HepG2 (cell line): ENCODE measurements around the gene MIS18A. TPM values are rescaled to one million over a fixed set of nuclear protein-coding genes. Genes with fewer than 3 reads are reported as not detected.

Experiments
- ATAC-seq: fragments of 200-7000 bp; cut with Tn5 transposase; 3 replicates; pipeline ENCODE4 v1.9.1; 2020; ENCODE audit warnings: mild to moderate bottlenecking, moderate library complexity
- BruUV-seq: library from RNA; stranded (reverse); fragments of 400-500 nt; replicated peaks from 2 replicates; lab custom pipeline; 2021; lab: Mats Ljungman, UMichigan
- CTCF ChIA-PET: fragments of 300-600 bp; formaldehyde crosslinking; extraction: SDS; loops from one replicate; lab custom pipeline; 2021; ENCODE audit warnings: low total read pairs, inconsistent platforms, low intra/inter-chr PET ratio; lab: Yijun Ruan, JAX
- POLR2A ChIA-PET: fragments of 350-600 bp; sonication (Branson Sonifier 250); formaldehyde crosslinking; loops from one replicate; lab custom pipeline; 2020; ENCODE audit warnings: antibody characterized with exemption, inconsistent platforms; lab: Yijun Ruan, JAX
- DNase-seq: peaks from one replicate; pipeline ENCODE4 v3.0.0-alpha.2; 2015; ENCODE audit warnings: low spot score
- FAIRE-seq: peaks from 3 replicates; lab custom pipeline; 2011; peaks lifted over from hg19 to GRCh38; lab: Jason Lieb, UNC
- H2AFZ ChIP-seq: one replicate; pipeline ENCODE4 v1.6.1; 2011; ENCODE audit warnings: low read length, inconsistent platforms
- H3K27ac ChIP-seq: fragments of 300-600 bp; 3 replicates; pipeline ENCODE4 v1.8.0; 2011; ENCODE audit warnings: mixed run types, mild to moderate bottlenecking, mixed read lengths, low read length, inconsistent platforms; ENCODE audit not compliant: insufficient read depth; ENCODE audit errors: extremely low read length
- H3K27me3 ChIP-seq, 2 experiments: fragments of 200-600 bp in 1 of 2; 2 replicates in 1 of 2; 3 replicates in 1 of 2; pipeline versions ENCODE4 v1.6.0 to v1.8.0; 2011; ENCODE audit warnings: low read length in 2 of 2, mild to moderate bottlenecking in 2 of 2, moderate library complexity in 2 of 2, inconsistent platforms in 1 of 2; ENCODE audit not compliant: insufficient read depth in 2 of 2, control insufficient read depth in 1 of 2
- H3K36me3 ChIP-seq, 2 experiments: fragments of 200-600 bp in 1 of 2; replicated peaks in 1 of 2; 2 replicates in 1 of 2; 3 replicates in 1 of 2; pipeline versions ENCODE4 v1.5.1 to v1.8.0; 2011; ENCODE audit warnings: low read length in 2 of 2, inconsistent platforms in 1 of 2; ENCODE audit not compliant: insufficient read depth in 2 of 2, control insufficient read depth in 1 of 2
- H3K4me1 ChIP-seq: 2 replicates; pipeline ENCODE4 v1.5.1; 2012; ENCODE audit warnings: low read length, inconsistent platforms; ENCODE audit not compliant: insufficient read depth
- H3K4me2 ChIP-seq: 2 replicates; pipeline ENCODE4 v1.6.0; 2011; ENCODE audit warnings: low read depth, low read length, inconsistent platforms
- H3K4me3 ChIP-seq, 3 experiments: fragments of 200-600 bp in 1 of 3; sonication (generic), shearing (Covaris generic) in 1 of 3; replicated peaks in 1 of 3; 2 replicates each; pipeline ENCODE4 v1.5.1; 2011 to 2016; ENCODE audit warnings: low read length in 3 of 3, inconsistent platforms in 2 of 3, low read depth in 2 of 3, mild to moderate bottlenecking in 2 of 3, control low read depth in 1 of 3, mixed read lengths in 1 of 3; ENCODE audit not compliant: insufficient read depth in 1 of 3
- H3K79me2 ChIP-seq: one replicate; pipeline ENCODE4 v1.6.1; 2011; ENCODE audit warnings: low read length, inconsistent platforms; ENCODE audit not compliant: insufficient read depth
- H3K9ac ChIP-seq: 2 replicates; pipeline ENCODE4 v1.6.0; 2011; ENCODE audit warnings: mild to moderate bottlenecking, low read depth, low read length, inconsistent platforms; ENCODE audit not compliant: insufficient read depth
- H3K9me3 ChIP-seq: 2 replicates; pipeline ENCODE4 v1.5.1; 2012; ENCODE audit warnings: mild to moderate bottlenecking, low read length
- H4K20me1 ChIP-seq: 2 replicates; pipeline ENCODE4 v1.6.0; 2011; ENCODE audit warnings: inconsistent platforms, mild to moderate bottlenecking, low read length, moderate library complexity; ENCODE audit not compliant: insufficient read depth
- EEA1 ChIP-seq: sonication (generic); formaldehyde crosslinking; IDR thresholded peaks from 2 replicates; pipeline ENCODE4 v1.5.1; 2020; ENCODE audit warnings: mild to moderate bottlenecking, missing genetic modification reagents, borderline replicate concordance
- GTF3A ChIP-seq: sonication (generic); formaldehyde crosslinking; conservative IDR thresholded peaks from 2 replicates; pipeline ENCODE4 v1.4.0; 2020; ENCODE audit warnings: mild to moderate bottlenecking, missing genetic modification reagents
- NBN ChIP-seq: fragments of 450-650 bp; conservative IDR thresholded peaks from 2 replicates; pipeline ENCODE4 v1.6.1; 2017
- NR2C2 ChIP-seq: sonication (generic); formaldehyde crosslinking; IDR thresholded peaks from 2 replicates; pipeline ENCODE4 v1.4.0; 2020; ENCODE audit warnings: missing genetic modification reagents, mild to moderate bottlenecking, moderate library complexity, borderline replicate concordance
- NR2F1 ChIP-seq, 2 experiments: fragments of 450-650 bp in 1 of 2; formaldehyde crosslinking in 1 of 2; IDR thresholded peaks; 2 replicates each; pipeline versions ENCODE4 v1.5.0 to v1.6.1; 2016 to 2020; ENCODE audit warnings: mild to moderate bottlenecking in 1 of 2, missing compliant biosample characterization in 1 of 2, missing genetic modification reagents in 1 of 2, moderate library complexity in 1 of 2
- NR2F2 ChIP-seq: IDR thresholded peaks from 2 replicates; pipeline ENCODE4 v1.6.1; 2012; ENCODE audit warnings: low read depth, inconsistent platforms, borderline replicate concordance
- SNAPC2 ChIP-seq: sonication (generic); formaldehyde crosslinking; IDR thresholded peaks from 2 replicates; pipeline ENCODE4 v1.8.1; 2022; ENCODE audit warnings: mild to moderate bottlenecking, missing genetic modification reagents
- ZFP1 ChIP-seq: IDR thresholded peaks from 2 replicates; pipeline ENCODE4 v1.6.1; 2016
- ZFP36 ChIP-seq: fragments of 150-350 bp; IDR thresholded peaks from 2 replicates; pipeline ENCODE4 v1.6.1; 2018; ENCODE audit warnings: borderline replicate concordance, low read length, low read depth; ENCODE audit not compliant: partially characterized antibody
- ZNF225 ChIP-seq: sonication (generic); formaldehyde crosslinking; IDR thresholded peaks from 2 replicates; pipeline ENCODE4 v1.4.0; 2020; ENCODE audit warnings: mild to moderate bottlenecking, missing genetic modification reagents
- ZNF33A ChIP-seq: sonication (generic); formaldehyde crosslinking; IDR thresholded peaks from 2 replicates; pipeline ENCODE4 v1.5.1; 2020; ENCODE audit warnings: missing genetic modification reagents, mild to moderate bottlenecking, moderate library complexity, borderline replicate concordance
- ZNF44 ChIP-seq: sonication (generic); formaldehyde crosslinking; IDR thresholded peaks from 2 replicates; pipeline ENCODE4 v1.5.1; 2020; ENCODE audit warnings: mild to moderate bottlenecking, missing genetic modification reagents
- ZNF530 ChIP-seq: sonication (generic); formaldehyde crosslinking; IDR thresholded peaks from 2 replicates; pipeline ENCODE4 v1.5.0; 2020; ENCODE audit warnings: low read depth, mild to moderate bottlenecking, missing genetic modification reagents
- ZNF652 ChIP-seq: IDR thresholded peaks from 2 replicates; pipeline ENCODE4 v1.6.1; 2016; ENCODE audit warnings: low read depth, borderline replicate concordance
- ZNF83 ChIP-seq: sonication (generic); formaldehyde crosslinking; IDR thresholded peaks from 2 replicates; pipeline ENCODE4 v1.4.0; 2020; ENCODE audit warnings: missing genetic modification reagents, mild to moderate bottlenecking, borderline replicate concordance
- WGBS: methylation state at CpG from one replicate; pipeline ENCODE4 v1.1.6; 2017; ENCODE audit warnings: low lambda C conversion rate; 5-methylcytosine and 5-hydroxymethylcytosine counted together
- in situ Hi-C: cut with HindIII; loops from 2 replicates; pipeline ENCODE4 v1.10.0; 2017; ENCODE audit warnings: low pct_unique_long_range_greater_than_20kb; ENCODE audit not compliant: extremely low pct_ligation_motif_present
- intact Hi-C: fragments of 100-400 bp; cut with micrococcal nuclease; formaldehyde crosslinking; loops from one replicate; pipeline ENCODE4 v1.10.0; 2022; ENCODE audit not compliant: unreplicated experiment
- polyA plus RNA-seq, 8 experiments: library from polyadenylated mRNA; depleted of rRNA in 3 of 8; stranded (reverse) in 7 of 8; unstranded in 1 of 8; fragments of >200 nt; fragmentation: Illumina TruSeq in 4 of 8; extraction: Trizol in 4 of 8; gene quantifications; 2 replicates each; pipeline versions ENCODE4 v1.2.1 to v1.2.3, GENCODE V29; 2011 to 2016; ENCODE audit warnings: low read depth in 4 of 8, missing spikeins in 1 of 8, mixed read lengths in 1 of 8; ENCODE audit not compliant: insufficient read depth in 1 of 8
- total RNA-seq, 5 experiments: library from RNA; depleted of rRNA; stranded (reverse); fragments of >200 nt; fragmentation: Illumina TruSeq; extraction: Trizol; gene quantifications; 2 replicates each; pipeline ENCODE4 v1.2.3, GENCODE V29; 2016; ENCODE audit warnings: low read depth in 1 of 5
- TF ChIP-seq, protein P1 (sequence below): fragments of 450-650 bp; IDR thresholded peaks from 2 replicates; pipeline ENCODE4 v1.6.1; 2017
- TF ChIP-seq, protein P2 (sequence below): sonication (generic); formaldehyde crosslinking; IDR thresholded peaks from 2 replicates; pipeline ENCODE4 v1.4.0; 2020; ENCODE audit warnings: low read depth, mild to moderate bottlenecking, missing genetic modification reagents
- TF ChIP-seq, protein P3 (sequence below), 2 experiments: sonication (generic) in 1 of 2; formaldehyde crosslinking in 1 of 2; IDR thresholded peaks; 2 replicates each; pipeline versions ENCODE4 v1.6.1 to v1.9.0; 2014 to 2022; ENCODE audit warnings: antibody characterized with exemption in 1 of 2, borderline replicate concordance in 1 of 2, inconsistent platforms in 1 of 2, low read depth in 1 of 2, missing genetic modification reagents in 1 of 2

The MIS18A gene
- total and polyA plus RNA-seq, 2 of the 13 experiments (the other 11 are each of a cell fraction or from before 2014, with no cell fraction given) = 11.2 to 41.4 TPM

DNA sequence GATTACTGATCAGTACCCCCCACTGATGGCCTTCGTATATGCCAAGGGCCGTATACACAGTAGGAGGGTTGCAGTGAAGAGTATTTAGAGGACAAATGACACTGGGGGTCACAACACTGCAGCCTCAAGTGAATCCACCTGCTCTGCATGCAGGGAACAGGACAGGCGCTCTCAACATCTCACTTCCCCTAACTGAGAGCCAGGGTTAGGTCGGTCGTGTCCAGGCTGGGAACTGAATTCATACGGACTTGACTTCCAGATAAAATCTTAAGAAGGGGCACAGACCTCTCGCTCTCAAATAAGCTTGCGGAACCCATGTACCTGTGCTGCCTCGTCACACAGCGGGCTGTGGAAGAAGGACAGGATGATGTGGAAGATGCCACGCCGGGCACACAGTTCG is 42.6 kb upstream of the MIS18A start:
- H3K9ac ChIP-seq = no peak overlapping the region
- ATAC-seq (no peak), DNase-seq (no peak), FAIRE-seq (no peak)
- H4K20me1 ChIP-seq = no peaks in the 10 kb centered on the region
- no peaks in the 10 kb centered on the region for H3K79me2 ChIP-seq
- CTCF ChIA-PET = no interaction called here
- WGBS = over 99% methylated on average over 10 of the region's 13 CpGs
- no peak overlapping the region for H3K4me2 ChIP-seq
- no peaks in the 10 kb centered on the region for H3K9me3 ChIP-seq
- no peak overlapping the region for H3K4me3 ChIP-seq
- BruUV-seq = no TSS peak
- H3K27ac ChIP-seq = no peak overlapping the region
- H3K27me3 ChIP-seq = no peaks in the 10 kb centered on the region
- intact Hi-C loops (no loop called here), in situ Hi-C loops (no loop called here)
- H3K36me3 ChIP-seq = peaks cover 45 to 97% of the 10 kb centered on the region in 2 experiments
- POLR2A ChIA-PET = no interaction called here
- no peak overlapping the region for H2AFZ ChIP-seq
- H3K4me1 ChIP-seq = peaks cover 1% of the 10 kb centered on the region; the same call in 1 of the 2 replicates
- TF ChIP-seq GTF3A = no peak
- TF ChIP-seq NR2C2 (CRISPR knock-in tag) = no peak
- TF ChIP-seq, protein P1, sequence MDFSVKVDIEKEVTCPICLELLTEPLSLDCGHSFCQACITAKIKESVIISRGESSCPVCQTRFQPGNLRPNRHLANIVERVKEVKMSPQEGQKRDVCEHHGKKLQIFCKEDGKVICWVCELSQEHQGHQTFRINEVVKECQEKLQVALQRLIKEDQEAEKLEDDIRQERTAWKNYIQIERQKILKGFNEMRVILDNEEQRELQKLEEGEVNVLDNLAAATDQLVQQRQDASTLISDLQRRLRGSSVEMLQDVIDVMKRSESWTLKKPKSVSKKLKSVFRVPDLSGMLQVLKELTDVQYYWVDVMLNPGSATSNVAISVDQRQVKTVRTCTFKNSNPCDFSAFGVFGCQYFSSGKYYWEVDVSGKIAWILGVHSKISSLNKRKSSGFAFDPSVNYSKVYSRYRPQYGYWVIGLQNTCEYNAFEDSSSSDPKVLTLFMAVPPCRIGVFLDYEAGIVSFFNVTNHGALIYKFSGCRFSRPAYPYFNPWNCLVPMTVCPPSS = no peak
- TF ChIP-seq ZNF530 (CRISPR knock-in tag) = no peak
- TF ChIP-seq ZNF83 (CRISPR knock-in tag) = no peak
- no peak for TF ChIP-seq SNAPC2 (CRISPR knock-in tag)
- TF ChIP-seq, protein P2, sequence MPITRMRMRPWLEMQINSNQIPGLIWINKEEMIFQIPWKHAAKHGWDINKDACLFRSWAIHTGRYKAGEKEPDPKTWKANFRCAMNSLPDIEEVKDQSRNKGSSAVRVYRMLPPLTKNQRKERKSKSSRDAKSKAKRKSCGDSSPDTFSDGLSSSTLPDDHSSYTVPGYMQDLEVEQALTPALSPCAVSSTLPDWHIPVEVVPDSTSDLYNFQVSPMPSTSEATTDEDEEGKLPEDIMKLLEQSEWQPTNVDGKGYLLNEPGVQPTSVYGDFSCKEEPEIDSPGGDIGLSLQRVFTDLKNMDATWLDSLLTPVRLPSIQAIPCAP (CRISPR knock-in tag) = no peak
- TF ChIP-seq, protein P3, sequence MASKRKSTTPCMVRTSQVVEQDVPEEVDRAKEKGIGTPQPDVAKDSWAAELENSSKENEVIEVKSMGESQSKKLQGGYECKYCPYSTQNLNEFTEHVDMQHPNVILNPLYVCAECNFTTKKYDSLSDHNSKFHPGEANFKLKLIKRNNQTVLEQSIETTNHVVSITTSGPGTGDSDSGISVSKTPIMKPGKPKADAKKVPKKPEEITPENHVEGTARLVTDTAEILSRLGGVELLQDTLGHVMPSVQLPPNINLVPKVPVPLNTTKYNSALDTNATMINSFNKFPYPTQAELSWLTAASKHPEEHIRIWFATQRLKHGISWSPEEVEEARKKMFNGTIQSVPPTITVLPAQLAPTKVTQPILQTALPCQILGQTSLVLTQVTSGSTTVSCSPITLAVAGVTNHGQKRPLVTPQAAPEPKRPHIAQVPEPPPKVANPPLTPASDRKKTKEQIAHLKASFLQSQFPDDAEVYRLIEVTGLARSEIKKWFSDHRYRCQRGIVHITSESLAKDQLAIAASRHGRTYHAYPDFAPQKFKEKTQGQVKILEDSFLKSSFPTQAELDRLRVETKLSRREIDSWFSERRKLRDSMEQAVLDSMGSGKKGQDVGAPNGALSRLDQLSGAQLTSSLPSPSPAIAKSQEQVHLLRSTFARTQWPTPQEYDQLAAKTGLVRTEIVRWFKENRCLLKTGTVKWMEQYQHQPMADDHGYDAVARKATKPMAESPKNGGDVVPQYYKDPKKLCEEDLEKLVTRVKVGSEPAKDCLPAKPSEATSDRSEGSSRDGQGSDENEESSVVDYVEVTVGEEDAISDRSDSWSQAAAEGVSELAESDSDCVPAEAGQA (IDR thresholded peaks at IDR 0.05; ENCODE audit: low read depth) = no peak
- TF ChIP-seq, protein P3 (CRISPR knock-in tag; IDR thresholded peaks at IDR 0.05; ENCODE audit: borderline replicate concordance) = no peak
- TF ChIP-seq NR2F2 = no peak
- no peak for TF ChIP-seq NR2F1 (CRISPR knock-in tag; IDR thresholded peaks at IDR 0.05)
- TF ChIP-seq EEA1 (CRISPR knock-in tag) = no peak
- no peak for TF ChIP-seq ZNF44 (CRISPR knock-in tag)
- no peak for TF ChIP-seq ZNF33A
- TF ChIP-seq ZFP36 = no peak
- no peak for TF ChIP-seq ZNF652 (CRISPR knock-in tag)
- TF ChIP-seq ZFP1 = no peak
- TF ChIP-seq ZNF225 (CRISPR knock-in tag) = no peak
- TF ChIP-seq NBN = no peak
